IPS DF 6.9 (cell line): ENCODE data around the gene AMMECR1L.
"Not testable (repeated sequence)": the region's sequence is repeated elsewhere in the genome, so short reads cannot be mapped to it uniquely, and the experiment has no call there.

Experiments
- DNase-seq: peaks from one replicate; pipeline ENCODE4 v3.0.0-alpha.2; 2013; ENCODE audit warnings: low read depth, low spot score
- H3K27ac ChIP-seq: one replicate; pipeline ENCODE4 v1.5.1; 2013; ENCODE audit warnings: low read length, control low read depth
- H3K27me3 ChIP-seq: 2 replicates; pipeline ENCODE4 v1.6.1; 2013; ENCODE audit warnings: mild to moderate bottlenecking, low read length; ENCODE audit not compliant: control insufficient read depth, insufficient read depth
- H3K36me3 ChIP-seq: 2 replicates; pipeline ENCODE4 v1.6.1; 2013; ENCODE audit warnings: low read length; ENCODE audit not compliant: control insufficient read depth, insufficient read depth
- H3K4me1 ChIP-seq: 2 replicates; pipeline ENCODE4 v1.6.1; 2013; ENCODE audit warnings: low read length; ENCODE audit not compliant: control insufficient read depth, insufficient read depth
- H3K4me3 ChIP-seq: 2 replicates; pipeline ENCODE4 v1.5.1; 2013; ENCODE audit warnings: mild to moderate bottlenecking, low read length
- H3K9me3 ChIP-seq: 2 replicates; pipeline ENCODE4 v1.6.1; 2013; ENCODE audit warnings: low read length, inconsistent platforms; ENCODE audit not compliant: control insufficient read depth, insufficient read depth
- WGBS: extraction: QIAGEN DNeasy Blood & Tissue Kit; methylation state at CpG from one replicate; pipeline ENCODE4 v1.1.7; 2013; ENCODE audit warnings: mixed read lengths, missing lambda C conversion rate; ENCODE audit not compliant: insufficient read length, insufficient coverage; 5-methylcytosine and 5-hydroxymethylcytosine counted together

The AMMECR1L gene

DNA sequence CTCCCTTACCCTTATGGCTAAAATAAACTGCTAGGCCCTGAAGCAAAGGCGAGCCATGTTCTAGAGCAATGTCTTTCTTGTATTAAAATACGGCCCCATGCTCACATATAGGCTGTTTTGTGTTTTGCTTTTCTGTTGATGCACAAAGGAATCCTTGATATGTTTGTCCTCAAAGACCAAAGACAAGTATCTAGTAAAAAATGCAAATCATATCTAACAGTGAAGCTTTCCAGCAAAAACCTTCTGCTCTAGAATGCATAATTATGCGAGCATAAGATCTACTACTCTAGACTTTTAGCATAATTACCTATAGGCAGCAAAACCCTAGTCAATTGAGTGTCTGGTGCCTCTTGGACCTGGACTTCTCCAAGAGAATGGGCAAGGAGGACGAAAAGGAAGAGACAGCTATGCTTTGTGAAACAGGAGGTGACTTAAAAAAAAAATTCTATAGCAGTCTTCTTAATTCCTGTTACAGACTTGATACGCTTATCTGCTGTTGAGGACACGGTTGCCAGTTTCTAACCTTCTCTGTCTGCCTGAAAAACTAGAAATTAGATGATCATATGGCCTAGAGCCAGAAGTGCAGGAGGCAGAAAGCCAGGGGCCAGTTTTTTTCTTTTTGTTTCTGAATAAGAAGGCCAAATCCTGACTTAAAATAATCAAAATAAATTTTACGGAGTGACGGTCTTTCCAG, 1.5 kb upstream of the AMMECR1L start:
- no CpG with 5 or more reads among the region's 8 CpGs for WGBS
- Histone ChIP-seq H3K27ac (no peak overlapping the region), H3K27me3 (no peaks in the 10 kb centered on the region)

DNA sequence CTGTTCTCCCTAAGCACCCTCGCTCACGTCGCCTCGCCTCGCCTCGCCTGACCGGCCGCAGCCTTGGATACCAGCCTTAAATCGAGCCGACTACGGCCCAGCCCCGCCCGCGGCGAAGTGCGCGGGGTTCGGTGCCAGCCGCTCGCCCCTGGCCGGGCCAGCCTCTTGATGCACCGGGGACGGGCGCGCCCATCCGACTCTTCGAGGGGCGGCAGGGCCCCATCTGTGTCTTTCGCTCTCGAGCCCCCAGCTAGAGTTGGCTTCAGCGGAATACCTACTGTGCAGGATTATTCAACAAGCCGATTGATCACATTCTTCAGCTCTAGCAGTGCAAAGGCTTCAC, 808 bp upstream of the AMMECR1L start:
- H3K27me3 ChIP-seq, H3K9me3 ChIP-seq, H3K27ac ChIP-seq, H3K4me1 ChIP-seq, DNase-seq, H3K36me3 ChIP-seq: not testable (repeated sequence)
- WGBS, result no CpG with 5 or more reads among the region's 32 CpGs
- peak overlapping the region; percentile 91 for H3K4me3 ChIP-seq

More for the DNA sequence above, 1.5 kb upstream of the AMMECR1L start:
- DNase-seq, result no peak
- peaks cover 4% of the 10 kb centered on the region; the same call in 1 of the 2 replicates for H3K36me3 ChIP-seq
- no peaks in the 10 kb centered on the region for H3K4me1 ChIP-seq
- no peaks in the 10 kb centered on the region for H3K9me3 ChIP-seq
- H3K4me3 ChIP-seq, result no peak overlapping the region; the same call in 1 of the 2 replicates

DNA sequence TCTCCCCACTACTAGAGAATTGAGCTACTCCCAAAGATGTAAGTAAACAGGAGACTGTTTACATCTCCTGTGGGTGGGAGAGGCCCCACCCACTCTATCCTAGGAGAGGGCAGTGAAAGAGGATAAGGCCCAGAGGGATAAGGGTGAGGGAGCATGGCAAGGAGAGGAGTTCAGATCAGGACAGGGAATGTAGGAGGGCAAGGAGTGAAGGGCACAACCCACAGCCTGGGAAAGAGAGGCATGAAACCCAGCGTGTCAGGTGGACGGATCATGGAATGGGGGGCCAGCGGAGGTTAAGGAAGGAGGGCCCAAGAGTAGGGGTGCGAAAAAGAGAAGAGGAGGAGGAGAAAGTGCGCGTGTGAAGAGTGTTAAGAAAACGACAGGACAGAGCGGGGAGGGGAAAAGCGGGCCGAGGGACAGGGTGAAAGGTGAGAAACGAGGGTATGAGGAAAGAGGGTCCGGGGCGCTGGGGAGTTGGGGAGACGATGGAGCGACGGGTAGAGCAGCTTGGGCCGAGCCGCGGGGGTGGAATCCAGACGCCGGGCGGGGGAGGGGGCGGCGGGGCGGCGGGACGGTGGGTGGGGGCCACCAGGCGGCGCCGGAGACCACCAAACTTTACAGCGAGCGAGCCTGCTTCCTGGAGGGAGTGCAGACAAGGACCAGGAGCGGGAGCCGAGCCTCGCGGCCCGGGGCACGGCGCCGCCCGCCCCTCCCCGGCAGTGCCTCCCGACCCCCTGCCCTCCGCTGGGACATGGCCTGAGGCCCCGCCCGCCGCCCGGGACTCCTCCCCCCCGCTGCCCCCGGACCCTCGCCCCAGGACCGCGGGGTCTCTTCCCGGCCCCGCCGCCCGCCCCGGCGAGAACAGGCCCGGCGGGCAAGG, 655 bp downstream of the AMMECR1L start:
- not testable (repeated sequence) for H3K4me1 ChIP-seq, DNase-seq, H3K27me3 ChIP-seq, H3K9me3 ChIP-seq, H3K36me3 ChIP-seq, H3K27ac ChIP-seq
- peak overlapping the region; percentile 54; the same call in 1 of the 2 replicates for H3K4me3 ChIP-seq
- no CpG with 5 or more reads among the region's 61 CpGs for WGBS

DNA sequence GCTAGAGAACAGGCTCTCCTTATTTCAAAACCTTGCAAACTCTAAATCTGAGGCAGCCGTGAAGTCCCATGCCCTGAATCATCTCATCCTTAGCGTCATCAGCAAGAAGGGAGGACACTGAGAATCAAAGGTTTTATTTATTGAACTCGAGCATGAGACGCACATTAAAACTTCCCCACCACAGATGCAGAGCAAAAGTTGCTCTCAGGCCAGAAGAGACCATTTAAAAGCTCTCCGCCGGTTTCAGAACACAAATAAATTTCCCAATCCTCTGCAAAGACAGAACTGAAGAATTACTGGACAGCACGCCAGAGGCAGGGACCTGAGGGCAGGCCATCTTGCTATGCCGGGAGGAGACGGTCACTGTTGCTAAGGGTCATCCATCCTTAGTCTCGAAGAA, 1.3 kb downstream of the AMMECR1L start:
- Histone ChIP-seq H3K27ac (no peak overlapping the region), H3K4me1 (no peaks in the 10 kb centered on the region), H3K27me3 (no peaks in the 10 kb centered on the region), H3K9me3 (no peaks in the 10 kb centered on the region), H3K36me3 (peaks cover 4% of the 10 kb centered on the region; the same call in 1 of the 2 replicates), H3K4me3 (peak overlapping the region; percentile 54; the same call in 1 of the 2 replicates)
- DNase-seq, result no peak
- WGBS, result no CpG with 5 or more reads among the region's 10 CpGs

- WGBS, result no CpG with 5 or more reads among the region's 5 CpGs
- peaks cover 4% of the 10 kb centered on the region; the same call in 1 of the 2 replicates for H3K36me3 ChIP-seq
Observed at GRCh38 chr2:127879899-127880298, 5.9 kb downstream of the AMMECR1L start.

DNA sequence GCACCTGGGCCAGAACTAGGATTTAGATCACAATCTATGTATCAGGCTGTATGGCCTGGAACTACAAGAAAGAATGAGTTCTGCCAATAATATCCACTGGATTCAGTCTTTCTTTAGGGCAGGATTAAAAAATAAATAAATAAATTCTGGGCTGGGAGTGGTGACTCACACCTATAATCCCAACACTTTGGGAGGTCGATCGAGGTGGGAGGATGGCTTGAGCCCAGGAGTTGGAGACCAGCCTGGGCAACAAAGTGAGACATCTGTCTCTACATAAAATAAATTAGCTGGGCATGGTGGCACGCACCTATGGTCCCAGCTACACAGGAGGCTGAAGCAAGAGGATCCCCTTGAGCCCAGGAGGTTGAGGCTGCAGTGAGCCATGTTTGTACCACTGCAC, 8.1 kb downstream of the AMMECR1L start:
- no CpG with 5 or more reads among the region's 3 CpGs for WGBS
- Histone ChIP-seq H3K36me3 (peaks cover 3% of the 10 kb centered on the region; the same call in 1 of the 2 replicates), H3K27ac (no peak overlapping the region), H3K27me3 (no peaks in the 10 kb centered on the region), H3K4me3 (no peak overlapping the region), H3K9me3 (no peaks in the 10 kb centered on the region), H3K4me1 (no peaks in the 10 kb centered on the region)
- DNase-seq, result no peak

More at GRCh38 chr2:127879899-127880298, 5.9 kb downstream of the AMMECR1L start:
- Histone ChIP-seq H3K4me3 (no peak overlapping the region), H3K27ac (no peak overlapping the region), H3K4me1 (no peaks in the 10 kb centered on the region), H3K9me3 (no peaks in the 10 kb centered on the region), H3K27me3 (no peaks in the 10 kb centered on the region)
- no peak for DNase-seq

GRCh38 chr2:127877136-127877535, 8.6 kb downstream of the AMMECR1L start:
- DNase-seq, result no peak
- no peaks in the 10 kb centered on the region for H3K9me3 ChIP-seq
- no peaks in the 10 kb centered on the region for H3K4me1 ChIP-seq
- no CpG with 5 or more reads among the region's 2 CpGs for WGBS
- H3K27ac ChIP-seq, result no peak overlapping the region
- H3K27me3 ChIP-seq, result no peaks in the 10 kb centered on the region
- no peaks in the 10 kb centered on the region; the same call in 1 of the 2 replicates for H3K36me3 ChIP-seq
- no peak overlapping the region for H3K4me3 ChIP-seq

DNA sequence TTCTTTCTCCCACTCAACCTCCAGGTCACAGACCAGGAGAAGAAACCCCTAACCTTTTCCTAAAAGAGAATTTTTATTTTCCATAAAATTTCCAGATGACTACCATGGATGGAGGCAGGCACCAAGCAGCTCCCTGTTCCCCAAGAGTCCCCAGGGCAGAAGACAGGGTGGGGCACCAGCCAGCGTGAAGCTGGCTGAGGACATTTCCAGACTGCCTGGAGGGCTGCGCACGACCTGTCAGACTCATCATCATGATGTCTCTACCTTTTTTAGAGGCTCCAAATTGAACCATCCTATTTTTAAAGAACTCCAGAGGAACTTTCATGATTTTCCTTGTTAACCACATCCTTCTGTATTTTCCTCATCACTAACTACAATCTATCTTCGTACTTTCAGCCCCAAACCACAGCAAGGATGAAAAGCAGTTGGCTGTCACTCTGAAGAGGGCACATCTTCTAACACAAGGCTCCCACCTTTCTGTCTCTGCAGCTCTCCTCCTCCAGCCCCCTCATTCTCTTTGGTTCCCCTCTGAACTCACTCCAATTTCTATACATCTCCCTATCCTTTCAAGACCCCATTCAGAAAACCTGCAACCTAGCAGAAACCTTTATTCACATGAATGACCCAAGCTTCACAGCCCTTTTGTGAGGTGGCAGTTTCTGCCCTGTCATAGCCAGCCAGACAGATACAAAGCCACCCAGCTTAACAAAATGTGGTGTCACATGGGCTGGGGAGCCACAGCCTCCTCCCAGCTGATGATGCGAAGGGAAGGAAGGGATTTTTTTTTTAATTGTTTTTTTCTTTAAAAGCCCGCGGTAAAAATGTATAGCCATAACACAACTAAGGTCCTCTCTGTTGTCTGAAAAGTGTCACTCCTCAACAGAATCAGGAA, 11.1 kb downstream of the AMMECR1L start:
- H3K36me3 ChIP-seq, result no peaks in the 10 kb centered on the region; the same call in 1 of the 2 replicates
- H3K4me3 ChIP-seq, result no peak overlapping the region
- H3K27me3 ChIP-seq, result no peaks in the 10 kb centered on the region
- H3K9me3 ChIP-seq, result no peaks in the 10 kb centered on the region
- 100% methylated on average over 1 of the region's 7 CpGs for WGBS
- no peaks in the 10 kb centered on the region for H3K4me1 ChIP-seq
- no peak overlapping the region for H3K27ac ChIP-seq
- no peak for DNase-seq

DNA sequence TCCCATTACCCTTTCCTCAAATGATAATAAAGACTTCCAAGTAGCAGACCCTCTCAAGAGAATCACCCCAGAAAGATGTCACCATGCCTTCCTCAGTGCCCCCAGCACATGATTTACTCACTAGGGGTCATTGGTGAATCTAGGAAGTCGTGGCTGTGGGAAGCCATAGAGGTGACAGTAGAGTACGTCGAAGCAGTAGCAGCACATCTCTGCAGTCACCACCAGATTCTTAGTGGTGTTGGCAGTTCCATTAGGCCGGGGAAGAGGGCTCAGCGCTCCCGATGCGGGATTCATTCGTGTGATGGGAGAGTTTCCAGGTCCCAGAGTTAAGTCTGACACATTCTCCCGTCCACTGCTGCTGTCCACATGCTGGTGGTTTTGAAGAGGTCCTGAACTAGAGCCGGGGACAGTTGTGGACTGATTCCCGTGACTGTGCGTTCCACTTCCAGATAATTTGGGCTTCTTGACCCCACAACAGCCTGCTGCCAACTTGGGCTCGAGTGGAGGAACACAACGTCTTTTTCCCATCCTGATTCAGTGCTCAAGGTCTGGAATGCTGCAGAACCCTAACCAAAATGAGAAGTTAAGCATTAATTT, 12.0 kb downstream of the AMMECR1L start:
- no peaks in the 10 kb centered on the region; the same call in 1 of the 2 replicates for H3K36me3 ChIP-seq
- no CpG with 5 or more reads among the region's 14 CpGs for WGBS
- no peak overlapping the region for H3K27ac ChIP-seq

DNA sequence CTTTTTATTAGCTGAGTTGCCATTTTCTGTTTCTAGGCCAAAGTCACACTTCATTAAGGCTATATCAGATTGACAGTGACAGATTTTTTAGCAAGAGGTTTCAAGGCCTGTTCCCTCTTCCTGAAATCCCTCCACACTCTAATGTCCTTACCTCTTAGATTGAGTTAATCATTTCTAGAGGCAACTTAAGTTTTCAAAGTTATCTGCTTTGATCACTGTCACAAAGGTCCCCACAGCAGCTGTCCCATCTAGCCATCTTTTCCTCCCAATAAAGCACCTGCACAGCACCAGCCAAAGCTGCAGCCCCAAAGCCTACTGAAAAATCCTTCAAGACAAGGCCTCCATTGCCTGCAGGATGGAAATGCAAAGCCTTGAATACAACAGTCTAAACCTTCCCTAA, 13.4 kb downstream of the AMMECR1L start:
- H3K4me1 ChIP-seq, result no peaks in the 10 kb centered on the region
- no peaks in the 10 kb centered on the region for H3K9me3 ChIP-seq
- H3K27me3 ChIP-seq, result no peaks in the 10 kb centered on the region
- H3K36me3 ChIP-seq, result peaks cover 3% of the 10 kb centered on the region; the same call in 1 of the 2 replicates
- DNase-seq, result no peak
- H3K27ac ChIP-seq, result no peak overlapping the region
- H3K4me3 ChIP-seq, result no peak overlapping the region

More for the DNA sequence above, 12.0 kb downstream of the AMMECR1L start:
- H3K4me3 ChIP-seq, result no peak overlapping the region
- no peak for DNase-seq
- H3K9me3 ChIP-seq, result no peaks in the 10 kb centered on the region
- no peaks in the 10 kb centered on the region for H3K4me1 ChIP-seq
- no peaks in the 10 kb centered on the region for H3K27me3 ChIP-seq
